Thoracic aorta (tissue), 2 donors: ENCODE data around the gene SHANK3. TPM values are rescaled to one million over a fixed set of nuclear protein-coding genes. Genes with fewer than 3 reads are reported as not detected.

Experiments
- ATAC-seq: fragments of 150-250 bp; one replicate; pipeline ENCODE4 v1.8.0; 2017; ENCODE audit warnings: low read depth; ENCODE audit not compliant: insufficient number of reproducible peaks, low FRiP score
- DNase-seq: peaks from one replicate; pipeline ENCODE4 v3.0.0-alpha.2; 2020; ENCODE audit warnings: low spot score
- H3K27ac ChIP-seq, 2 donors: fragments of 200-600 bp; sonication (generic); 1 replicate in 1 of 2; 2 replicates in 1 of 2; pipeline ENCODE4 v1.5.1; 2016; ENCODE audit warnings: mild to moderate bottlenecking in 2 of 2, moderate library complexity in 2 of 2
- H3K27me3 ChIP-seq: fragments of 200-600 bp; sonication (generic); replicated peaks from 2 replicates; pipeline ENCODE4 v1.6.0; 2016; ENCODE audit warnings: mild to moderate bottlenecking; ENCODE audit not compliant: insufficient read depth
- H3K36me3 ChIP-seq: fragments of 200-600 bp; sonication (generic); one replicate; pipeline ENCODE4 v1.5.1; 2016
- H3K4me1 ChIP-seq, 2 donors: fragments of 200-600 bp; sonication (generic); 1 replicate in 1 of 2; 2 replicates in 1 of 2; pipeline versions ENCODE4 v1.5.1 to v1.6.0; 2016; ENCODE audit warnings: low read depth in 2 of 2, mild to moderate bottlenecking in 1 of 2; ENCODE audit not compliant: control insufficient read depth in 1 of 2
- H3K4me3 ChIP-seq: fragments of 200-600 bp; sonication (generic); 2 replicates; pipeline ENCODE4 v1.5.1; 2016; ENCODE audit warnings: mild to moderate bottlenecking
- H3K9me3 ChIP-seq: fragments of 200-600 bp; sonication (generic); 2 replicates; pipeline ENCODE4 v1.5.1; 2016
- total RNA-seq, 2 donors: library from RNA; depleted of rRNA; stranded (reverse); fragments of >200 nt; gene quantifications; one replicate each; pipeline versions ENCODE4 v1.1.0 to v1.2.3, GENCODE V29; 2016
- TF ChIP-seq, protein P1 (sequence below): fragments of 200-600 bp; sonication (generic); IDR thresholded peaks from one replicate; pipeline ENCODE4 v1.5.1; 2019; ENCODE audit warnings: antibody characterized with exemption

The SHANK3 gene
- total RNA-seq, 2 donors from 2014 or later: 10.7 to 14.3 TPM

GRCh38 chr22:50626314-50626849 is 46.2 kb upstream of the SHANK3 start:
- H3K27me3 ChIP-seq: no peaks in the 10 kb centered on the region
- H3K4me3 ChIP-seq: no peak overlapping the region
- no peaks in the 10 kb centered on the region for H3K36me3 ChIP-seq
- no peak overlapping the region for H3K27ac ChIP-seq
- ATAC-seq: no peak
- no peaks in the 10 kb centered on the region for H3K9me3 ChIP-seq
- no peak for DNase-seq
- TF ChIP-seq, protein P1, sequence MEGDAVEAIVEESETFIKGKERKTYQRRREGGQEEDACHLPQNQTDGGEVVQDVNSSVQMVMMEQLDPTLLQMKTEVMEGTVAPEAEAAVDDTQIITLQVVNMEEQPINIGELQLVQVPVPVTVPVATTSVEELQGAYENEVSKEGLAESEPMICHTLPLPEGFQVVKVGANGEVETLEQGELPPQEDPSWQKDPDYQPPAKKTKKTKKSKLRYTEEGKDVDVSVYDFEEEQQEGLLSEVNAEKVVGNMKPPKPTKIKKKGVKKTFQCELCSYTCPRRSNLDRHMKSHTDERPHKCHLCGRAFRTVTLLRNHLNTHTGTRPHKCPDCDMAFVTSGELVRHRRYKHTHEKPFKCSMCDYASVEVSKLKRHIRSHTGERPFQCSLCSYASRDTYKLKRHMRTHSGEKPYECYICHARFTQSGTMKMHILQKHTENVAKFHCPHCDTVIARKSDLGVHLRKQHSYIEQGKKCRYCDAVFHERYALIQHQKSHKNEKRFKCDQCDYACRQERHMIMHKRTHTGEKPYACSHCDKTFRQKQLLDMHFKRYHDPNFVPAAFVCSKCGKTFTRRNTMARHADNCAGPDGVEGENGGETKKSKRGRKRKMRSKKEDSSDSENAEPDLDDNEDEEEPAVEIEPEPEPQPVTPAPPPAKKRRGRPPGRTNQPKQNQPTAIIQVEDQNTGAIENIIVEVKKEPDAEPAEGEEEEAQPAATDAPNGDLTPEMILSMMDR: no peak
- H3K4me1 ChIP-seq: peaks cover 14 to 28% of the 10 kb centered on the region in 2 donors

DNA sequence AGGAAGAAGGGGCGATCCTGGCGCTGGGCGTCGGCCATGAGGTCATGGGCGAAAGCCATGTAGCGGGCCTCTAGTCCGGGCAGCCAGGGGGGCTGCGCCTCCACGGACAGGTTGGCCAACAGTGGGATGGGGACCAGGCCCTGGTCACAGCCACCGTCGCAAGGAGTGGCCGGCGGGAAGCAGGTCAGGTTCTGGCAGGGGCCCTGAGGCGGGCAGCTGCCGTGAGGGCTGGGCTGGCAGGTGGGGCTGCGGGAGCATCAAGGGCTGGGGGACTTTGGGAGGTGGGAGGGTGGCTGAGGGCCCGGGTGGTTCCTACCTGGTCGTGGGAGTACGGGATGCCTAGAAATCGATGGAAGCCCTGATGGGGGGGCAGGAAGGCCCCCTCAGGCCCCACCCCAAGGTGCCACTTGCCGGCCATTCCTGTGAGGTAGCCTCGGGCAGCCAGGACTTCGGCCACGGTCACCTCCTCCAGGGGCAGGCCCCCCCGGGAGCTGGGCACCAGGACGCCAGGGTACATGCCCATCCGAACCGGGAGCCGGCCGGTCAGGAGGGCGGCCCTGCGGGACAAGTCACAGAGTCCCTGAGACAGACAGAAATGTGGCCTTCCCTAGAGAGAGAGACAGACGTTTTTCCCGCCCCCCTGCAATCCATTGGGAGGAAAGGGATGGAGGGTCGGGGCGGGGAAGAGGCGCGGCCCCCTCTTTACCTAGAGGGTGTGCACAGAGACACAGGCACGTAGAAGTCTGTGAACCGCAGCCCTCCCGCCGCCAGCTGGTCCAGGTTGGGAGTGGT is 45.6 kb upstream of the SHANK3 start:
- Histone ChIP-seq H3K27me3 (no peaks in the 10 kb centered on the region), H3K4me1 (peaks cover 9 to 26% of the 10 kb centered on the region in 2 donors), H3K9me3 (no peaks in the 10 kb centered on the region), H3K27ac (peak overlapping the region; percentile 65 to 80), H3K4me3 (peak overlapping the region; percentile 98), H3K36me3 (no peaks in the 10 kb centered on the region)
- TF ChIP-seq, protein P1: no peak
- DNase-seq: no peak
- ATAC-seq: no peak

- Histone ChIP-seq H3K36me3 (no peaks in the 10 kb centered on the region), H3K27ac (peak within 1 kb of the TSS; percentile 65 to 80), H3K9me3 (no peaks in the 10 kb centered on the region), H3K27me3 (no peaks in the 10 kb centered on the region), H3K4me1 (peaks cover 9 to 20% of the 10 kb centered on the region in 2 donors), H3K4me3 (peak within 1 kb of the TSS; percentile 98)
- TF ChIP-seq, protein P1: peak; percentile 18
- DNase-seq (no peak), ATAC-seq (peak; percentile 64)
These were observed 44.7 kb upstream of the SHANK3 start, which contains the start of gene ARSA for GRCh38 chr22:50627642-50628542. TSS of gene ARSA (minus strand) at chr22:50628152. CDS start at chr22:50627779, 373 bp downstream.

DNA sequence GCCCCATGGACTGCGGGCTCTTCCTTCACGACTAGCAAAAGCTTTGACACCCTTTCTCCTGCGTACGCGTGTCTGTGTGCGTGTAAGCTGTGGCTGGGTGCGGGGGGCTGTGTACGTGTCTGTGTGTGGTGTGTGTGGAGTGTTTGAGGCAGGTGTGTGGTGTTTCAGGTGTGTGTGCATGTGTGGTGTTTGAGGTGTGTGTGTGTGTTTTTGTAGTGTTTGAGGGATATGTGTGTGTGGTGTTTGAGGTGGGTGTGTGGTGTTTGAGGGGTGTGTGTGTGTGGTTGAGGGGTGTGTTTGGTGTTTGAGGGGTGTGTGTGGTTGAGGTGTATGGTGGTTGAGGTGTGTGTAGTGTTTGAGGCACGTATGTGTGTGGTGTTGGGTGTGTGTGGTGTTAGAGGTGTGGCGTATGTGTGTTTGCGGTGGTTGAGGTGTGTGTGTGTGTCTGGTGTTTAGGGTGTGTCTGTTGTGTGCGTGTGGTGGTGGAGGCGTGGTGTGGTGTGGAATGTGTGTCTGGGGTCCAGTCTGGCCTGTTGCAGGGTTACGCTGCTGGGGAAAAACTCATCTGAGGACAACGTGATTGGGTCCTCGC is 44.0 kb upstream of the SHANK3 start:
- Histone ChIP-seq H3K27ac (peak overlapping the region; percentile 50 to 61), H3K4me1 (peaks cover 9 to 20% of the 10 kb centered on the region in 2 donors), H3K9me3 (no peaks in the 10 kb centered on the region), H3K4me3 (peak overlapping the region; percentile 98), H3K27me3 (no peaks in the 10 kb centered on the region), H3K36me3 (no peaks in the 10 kb centered on the region)
- ATAC-seq (no peak), DNase-seq (no peak)
- TF ChIP-seq, protein P1: no peak
